SU-DHL-6 (cell line): Measurements from ENCODE around the gene CHMP1A.

Experiments used
- H2AFZ ChIP-seq: fragments of 200-600 bp; sonication (generic); 2 replicates; pipeline ENCODE4 v1.6.1; 2014; ENCODE audit warnings: low read depth, mild to moderate bottlenecking, moderate library complexity, mixed read lengths, antibody characterized with exemption, low read length; ENCODE audit not compliant: severe bottlenecking
- H3F3A ChIP-seq: fragments of 200-600 bp; shearing (Covaris generic); 2 replicates; pipeline ENCODE4 v1.6.0; 2016; ENCODE audit warnings: antibody characterized with exemption, mild to moderate bottlenecking; ENCODE audit not compliant: insufficient read depth
- H3K27ac ChIP-seq: fragments of 200-600 bp; sonication (generic); 2 replicates; pipeline ENCODE4 v1.5.1; 2016; ENCODE audit warnings: low read depth, mild to moderate bottlenecking, low read length, moderate library complexity, mixed read lengths
- H3K27me3 ChIP-seq: fragments of 200-600 bp; sonication (generic), shearing (Covaris generic); 2 replicates; pipeline ENCODE4 v1.6.0; 2014; ENCODE audit warnings: mild to moderate bottlenecking, low read length
- H3K36me3 ChIP-seq: fragments of 200-600 bp; sonication (generic); 2 replicates; pipeline ENCODE4 v1.6.1; 2014; ENCODE audit warnings: mild to moderate bottlenecking, low read length, mixed read lengths
- H3K4me2 ChIP-seq: fragments of 300-600, 200-600 bp; shearing (Covaris generic), sonication (generic); 2 replicates; pipeline ENCODE4 v1.6.0; 2014; ENCODE audit warnings: low read length, low read depth, mild to moderate bottlenecking; ENCODE audit not compliant: poor library complexity, severe bottlenecking
- H3K4me3 ChIP-seq: fragments of 200-600 bp; sonication (generic); 2 replicates; pipeline ENCODE4 v1.5.1; 2014; ENCODE audit warnings: antibody characterized with exemption, low read length, mild to moderate bottlenecking, mixed read lengths; ENCODE audit not compliant: insufficient read depth, poor library complexity, severe bottlenecking
- H3K79me2 ChIP-seq: fragments of 200-600 bp; sonication (generic); 2 replicates; pipeline ENCODE4 v1.6.1; 2014; ENCODE audit warnings: mild to moderate bottlenecking, low read length, moderate library complexity; ENCODE audit not compliant: insufficient read depth
- H3K9ac ChIP-seq: fragments of 200-600 bp; sonication (generic); 2 replicates; pipeline ENCODE4 v1.7.0; 2014; ENCODE audit warnings: mild to moderate bottlenecking, low read length
- H3K9me2 ChIP-seq: fragments of 200-600 bp; sonication (generic); replicated peaks from 2 replicates; pipeline ENCODE4 v1.6.1; 2014; ENCODE audit warnings: low read length; ENCODE audit not compliant: insufficient read depth
- H3K9me3 ChIP-seq: fragments of 200-600 bp; sonication (generic); 2 replicates; pipeline ENCODE4 v1.6.1; 2014; ENCODE audit warnings: low read length, mixed read lengths; ENCODE audit not compliant: insufficient read depth
- H4K20me1 ChIP-seq: fragments of 200-600 bp; sonication (generic); 2 replicates; pipeline ENCODE4 v1.6.1; 2014; ENCODE audit warnings: low read depth, mild to moderate bottlenecking, antibody characterized with exemption, low read length, moderate library complexity, mixed read lengths
- EZH2phosphoT487 ChIP-seq: fragments of 200-600 bp; sonication (generic), shearing (Covaris generic); conservative IDR thresholded peaks from 2 replicates; pipeline ENCODE4 v1.6.1; 2018; ENCODE audit warnings: mild to moderate bottlenecking, antibody characterized with exemption, low read length, moderate library complexity, mixed read lengths
- TF ChIP-seq, protein P1 (sequence below): fragments of 200-600 bp; sonication (generic); IDR thresholded peaks from one replicate; pipeline ENCODE4 v1.5.1; 2017; ENCODE audit warnings: antibody characterized with exemption, mild to moderate bottlenecking, low read length, moderate library complexity; ENCODE audit not compliant: insufficient read depth, poor library complexity, severe bottlenecking

Gene CHMP1A

DNA sequence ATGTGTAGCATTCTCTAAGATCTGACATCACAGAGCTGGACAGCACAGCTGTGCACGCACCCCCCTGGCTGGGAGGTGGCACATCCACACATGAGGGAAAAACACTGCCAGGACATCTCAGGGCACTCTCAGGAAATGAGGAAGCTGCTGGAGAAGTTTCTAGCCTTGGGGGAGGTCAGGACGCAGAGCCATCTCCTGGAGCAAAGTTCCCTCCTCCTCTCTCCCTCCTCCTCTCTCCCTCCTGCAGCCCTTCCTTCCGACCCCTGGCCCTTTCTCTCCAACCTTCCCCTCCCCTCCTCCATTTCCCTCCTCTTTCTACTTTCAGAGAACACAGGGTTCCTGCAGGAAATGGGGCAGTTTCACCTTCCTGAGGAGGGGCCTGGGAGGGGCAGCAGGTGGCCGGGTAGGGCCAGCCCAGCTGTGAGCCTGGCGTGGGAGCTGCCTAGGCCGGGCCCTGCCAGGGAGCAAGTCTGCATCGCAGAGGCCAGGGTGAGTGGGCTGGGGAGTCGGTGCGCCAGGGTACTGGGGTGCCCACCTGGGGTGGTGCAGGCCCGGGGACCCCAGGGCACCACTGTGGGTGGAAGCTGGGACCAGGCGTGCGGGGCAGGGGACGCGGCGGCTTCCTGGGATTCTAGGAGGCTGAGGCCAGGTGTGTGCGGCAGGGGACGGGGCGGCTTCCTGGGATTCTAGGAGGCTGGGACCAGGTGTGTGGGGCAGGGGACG is 44.1 kb downstream of the CHMP1A start, which contains the start of gene DPEP1:
Gene DPEP1 (plus strand): TSS at position 412 of the 723 bp plus-strand sequence. CDS start 16,769 bp downstream, outside the sequence.
- Histone ChIP-seq H3K9me3 (no peaks in the 10 kb centered on the region), H3K9ac (no peak within 1 kb of the TSS), H3K4me2 (no peak within 1 kb of the TSS), H3F3A (no peaks in the 10 kb centered on the region), H3K4me3 (no peak within 1 kb of the TSS), H3K27ac (no peak within 1 kb of the TSS), H3K9me2 (no peaks in the 10 kb centered on the region), H3K27me3 (no peaks in the 10 kb centered on the region), H3K36me3 (no peaks in the 10 kb centered on the region), H3K79me2 (no peaks in the 10 kb centered on the region), H4K20me1 (no peaks in the 10 kb centered on the region), H2AFZ (no peak within 1 kb of the TSS)
- TF ChIP-seq, protein P1, sequence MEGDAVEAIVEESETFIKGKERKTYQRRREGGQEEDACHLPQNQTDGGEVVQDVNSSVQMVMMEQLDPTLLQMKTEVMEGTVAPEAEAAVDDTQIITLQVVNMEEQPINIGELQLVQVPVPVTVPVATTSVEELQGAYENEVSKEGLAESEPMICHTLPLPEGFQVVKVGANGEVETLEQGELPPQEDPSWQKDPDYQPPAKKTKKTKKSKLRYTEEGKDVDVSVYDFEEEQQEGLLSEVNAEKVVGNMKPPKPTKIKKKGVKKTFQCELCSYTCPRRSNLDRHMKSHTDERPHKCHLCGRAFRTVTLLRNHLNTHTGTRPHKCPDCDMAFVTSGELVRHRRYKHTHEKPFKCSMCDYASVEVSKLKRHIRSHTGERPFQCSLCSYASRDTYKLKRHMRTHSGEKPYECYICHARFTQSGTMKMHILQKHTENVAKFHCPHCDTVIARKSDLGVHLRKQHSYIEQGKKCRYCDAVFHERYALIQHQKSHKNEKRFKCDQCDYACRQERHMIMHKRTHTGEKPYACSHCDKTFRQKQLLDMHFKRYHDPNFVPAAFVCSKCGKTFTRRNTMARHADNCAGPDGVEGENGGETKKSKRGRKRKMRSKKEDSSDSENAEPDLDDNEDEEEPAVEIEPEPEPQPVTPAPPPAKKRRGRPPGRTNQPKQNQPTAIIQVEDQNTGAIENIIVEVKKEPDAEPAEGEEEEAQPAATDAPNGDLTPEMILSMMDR: no peak

DNA sequence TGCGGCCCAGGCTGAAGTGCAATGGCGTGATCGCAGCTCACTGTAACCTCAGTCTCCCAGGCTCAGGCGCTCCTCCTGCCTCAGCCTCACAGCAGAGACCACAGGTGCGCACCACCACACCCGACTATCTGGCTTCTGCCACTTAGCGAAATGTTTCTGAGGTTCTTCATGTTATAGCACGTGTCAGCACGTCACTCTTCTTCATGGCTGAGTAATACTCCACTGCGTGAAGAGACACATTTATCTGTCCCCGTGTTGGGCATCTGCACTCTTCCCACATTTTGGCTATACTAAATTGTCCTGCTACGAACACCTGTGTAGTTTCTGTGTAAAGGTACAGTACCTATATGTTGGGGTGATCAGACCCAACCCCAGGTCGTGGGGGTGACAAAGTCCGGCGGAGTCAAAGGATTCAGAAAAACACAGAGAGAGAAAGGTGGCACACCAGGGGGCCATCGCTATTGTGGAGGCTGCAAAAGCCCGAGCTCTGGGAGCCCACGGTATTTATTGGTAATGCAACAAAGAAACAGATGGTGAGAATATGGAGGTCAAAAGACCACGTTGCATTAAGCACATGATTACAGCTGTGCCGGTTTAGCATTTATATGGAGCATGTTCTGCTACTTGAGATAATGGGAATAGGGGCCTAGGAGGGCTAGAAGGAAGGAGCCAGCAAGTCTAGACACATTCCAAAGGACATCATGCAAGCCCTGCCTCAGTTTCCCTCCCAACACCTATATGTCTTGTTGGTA is 44.9 kb downstream of the CHMP1A start:
- H3K4me3 ChIP-seq: no peak overlapping the region
- H3K27ac ChIP-seq: no peak overlapping the region

DNA sequence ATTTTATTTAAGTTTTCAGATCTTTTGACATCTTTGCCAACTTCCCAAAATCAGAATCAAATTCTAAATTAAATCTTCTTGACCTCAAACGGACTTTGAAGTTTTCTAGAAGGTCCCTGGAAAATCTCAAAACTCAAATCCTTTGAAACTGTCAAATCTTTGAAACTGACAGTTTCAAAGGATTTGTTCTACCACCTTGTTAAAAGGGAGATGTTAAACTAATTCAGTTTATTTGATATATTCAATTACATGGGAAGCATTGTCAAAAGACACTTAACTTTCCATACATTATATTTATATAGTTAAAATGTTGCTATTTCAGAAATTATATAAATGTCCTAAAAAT is 47.4 kb downstream of the CHMP1A start:
- Histone ChIP-seq H3F3A (no peaks in the 10 kb centered on the region), H3K9me3 (no peaks in the 10 kb centered on the region), H3K9me2 (no peaks in the 10 kb centered on the region), H4K20me1 (no peaks in the 10 kb centered on the region), H3K27me3 (no peaks in the 10 kb centered on the region), H3K27ac (no peak overlapping the region), H3K9ac (no peak overlapping the region), H2AFZ (no peak overlapping the region), H3K36me3 (no peaks in the 10 kb centered on the region), H3K79me2 (no peaks in the 10 kb centered on the region), H3K4me2 (no peak overlapping the region), H3K4me3 (no peak overlapping the region)
- TF ChIP-seq, protein P1: no peak
- TF ChIP-seq EZH2phosphoT487: no peak

More for the DNA sequence above, 44.9 kb downstream of the CHMP1A start:
- Histone ChIP-seq H3K9ac (no peak overlapping the region), H3K9me2 (no peaks in the 10 kb centered on the region), H3K79me2 (no peaks in the 10 kb centered on the region), H4K20me1 (no peaks in the 10 kb centered on the region), H3F3A (no peaks in the 10 kb centered on the region), H3K27me3 (no peaks in the 10 kb centered on the region), H3K4me2 (no peak overlapping the region), H3K36me3 (no peaks in the 10 kb centered on the region), H3K9me3 (no peaks in the 10 kb centered on the region), H2AFZ (no peak overlapping the region)
- TF ChIP-seq, protein P1: no peak
- TF ChIP-seq EZH2phosphoT487: no peak
